ENCODE measurements around the gene OR9K2.

GRCh38 chr12:55126106-55126505 lies at the start of gene OR9K2:
- no peak for TF ChIP-seq POLR2A (IDR thresholded peaks at IDR 0.05)
- no peak for TF ChIP-seq CTCF (IDR thresholded peaks at IDR 0.05)
